ENCODE measurements around the gene LRCH4. TPM values are rescaled to one million over a fixed set of nuclear protein-coding genes. Genes with fewer than 3 reads are reported as not detected.

Gene LRCH4
- total and polyA plus RNA-seq, 9 of the 15 experiments (the other 6 are each of a cell fraction or from before 2014, with no cell fraction given): 0.06 to 63.3 (median 15.0) TPM

GRCh38 chr7:100599911-100600729, 14.2 kb upstream of the LRCH4 start:
- TF ChIP-seq RBM17 (IDR thresholded peaks at IDR 0.05; ENCODE audit: borderline replicate concordance, low read depth, low read length): no peak
- TF ChIP-seq JUN (IDR thresholded peaks at IDR 0.05; ENCODE audit: borderline replicate concordance, low read depth, low read length): no peak
- TF ChIP-seq JUN (CRISPR knock-in tag; IDR thresholded peaks at IDR 0.05; ENCODE audit: borderline replicate concordance): no peak
- TF ChIP-seq SFPQ (IDR thresholded peaks at IDR 0.05; ENCODE audit: low read depth, low read length): no peak
- no peak for TF ChIP-seq JUNB (CRISPR knock-in tag; conservative IDR thresholded peaks at IDR 0.05)
- no peak for TF ChIP-seq ZKSCAN8 (CRISPR knock-in tag; IDR thresholded peaks at IDR 0.05)
- TF ChIP-seq CREB1 (IDR thresholded peaks at IDR 0.05): no peak
- TF ChIP-seq CREB1 (CRISPR knock-in tag; IDR thresholded peaks at IDR 0.05): no peak
- no peak for TF ChIP-seq ZNF584 (CRISPR knock-in tag; IDR thresholded peaks at IDR 0.05; ENCODE audit: low read depth)
- TF ChIP-seq ZNF512 (tag; IDR thresholded peaks at IDR 0.05): no peak
- TF ChIP-seq ATF4 (CRISPR knock-in tag; IDR thresholded peaks at IDR 0.05): no peak
- TF ChIP-seq CLOCK (CRISPR knock-in tag; IDR thresholded peaks at IDR 0.05; ENCODE audit: borderline replicate concordance): no peak
- POLR2A ChIA-PET: interaction anchor here (0.5 kb wide), 1 partner anchor 163 kb away, joined by 3 read pairs; the partner anchor contains the start of gene PPP1R35
- WGBS (ENCODE audit: insufficient coverage, low coverage, missing lambda C conversion rate): 55% methylated on average over 17 of the region's 18 CpGs
- peaks cover 5% of the 10 kb centered on the region for H3K9me1 ChIP-seq (ENCODE audit: control insufficient read depth, insufficient read depth, low read length)
- no peak for DNase-seq (ENCODE audit: extremely low read depth in 1 of 4, low spot score in 3 of 4)
- H3K79me2 ChIP-seq (ENCODE audit: control insufficient read depth, insufficient read depth, low read length): peaks cover 4% of the 10 kb centered on the region; the same call in 1 of the 3 replicates
- H3K9me3 ChIP-seq (replicated peaks; ENCODE audit: control insufficient read depth, insufficient read depth, low read depth, low read length): no peaks in the 10 kb centered on the region
- CTCF ChIA-PET (ENCODE audit: low intra/inter-chr PET ratio): no interaction called here
- FAIRE-seq: no peak
- no peaks in the 10 kb centered on the region for H3K36me3 ChIP-seq (ENCODE audit: control insufficient read depth, insufficient read depth, low read length)
- H3K27me3 ChIP-seq (ENCODE audit: control insufficient read depth in 2 of 2, insufficient read depth in 2 of 2, low read length in 2 of 2): no peaks in the 10 kb centered on the region
- no TSS peak for BruUV-seq (replicated peaks)
- H3K27ac ChIP-seq (ENCODE audit: extremely low read depth, low read depth, low read length): no peak overlapping the region
- intact Hi-C loops (cut with micrococcal nuclease) (no loop called here), in situ Hi-C loops (cut with MboI) (no loop called here)
- H3K4me1 ChIP-seq (replicated peaks in 1 of 2; ENCODE audit: control insufficient read depth in 2 of 2, insufficient read depth in 2 of 2, low read length in 2 of 2): peaks cover 25 to 51% of the 10 kb centered on the region in 2 experiments
- ATAC-seq: no peak
- H3K4me2 ChIP-seq (ENCODE audit: insufficient read depth, low read length): no peak overlapping the region
- H3K4me3 ChIP-seq: no peak overlapping the region
- no peak overlapping the region for H2AFZ ChIP-seq (ENCODE audit: low read depth, low read length)
- no peaks in the 10 kb centered on the region for H4K20me1 ChIP-seq (replicated peaks; ENCODE audit: control insufficient read depth, insufficient read depth, low read length)
- H3K9ac ChIP-seq (ENCODE audit: insufficient read depth in 1 of 2, low read depth in 2 of 2, low read length in 2 of 2): peak overlapping the region in 1 of 2 experiments; percentile 21; a peak in 1 of 4 replicates

Measured in K562 (cell line).